ENCODE results near the gene STAP1.

Gene STAP1

GRCh38 chr4:67565284-67565683, 6.8 kb downstream of the STAP1 start:
- DNase-seq: no peak

GRCh38 chr4:67566335-67566734, 7.8 kb downstream of the STAP1 start:
- DNase-seq: no peak

DNA sequence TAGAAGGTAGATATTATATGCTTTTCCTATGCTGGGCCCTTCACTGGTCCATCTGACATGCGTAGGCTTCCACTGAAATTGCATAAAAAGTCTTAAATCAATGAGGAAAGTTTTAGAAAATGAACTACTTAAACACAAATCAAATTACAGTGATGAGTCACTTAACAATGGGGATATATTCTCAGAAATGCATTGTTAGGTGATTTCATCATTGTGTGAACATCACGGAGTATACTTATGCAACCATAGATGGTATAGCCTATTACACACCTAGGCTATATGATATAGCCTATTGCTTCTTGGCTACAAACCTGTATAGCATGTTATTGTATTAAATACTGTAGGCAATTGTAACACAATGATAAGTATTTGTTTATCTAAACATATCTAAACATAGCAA, 10.3 kb downstream of the STAP1 start:
- DNase-seq: no peak

DNA sequence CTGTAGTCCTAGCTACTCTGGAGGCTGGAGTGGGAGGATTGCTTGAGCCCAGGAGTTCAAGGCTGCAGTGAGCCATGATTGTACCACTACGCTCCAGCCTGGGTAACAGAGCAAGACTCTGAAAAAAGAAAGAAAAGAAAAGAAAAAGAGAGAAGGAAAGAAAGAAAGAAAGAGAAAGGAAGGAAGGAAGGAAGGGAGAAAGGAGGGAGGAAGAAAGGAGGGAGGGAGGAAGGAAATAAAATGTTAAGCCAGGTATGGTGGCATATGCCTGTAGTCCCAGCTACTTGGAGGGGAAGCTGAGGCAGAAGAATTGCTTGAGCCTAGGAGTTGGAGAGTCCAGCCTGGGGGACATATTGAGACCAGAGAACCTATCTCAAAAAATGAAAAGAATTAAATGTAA, 12.0 kb downstream of the STAP1 start:
- no peak for DNase-seq

- DNase-seq: no peak
These were observed 13.4 kb downstream of the STAP1 start for GRCh38 chr4:67571975-67572374.

DNA sequence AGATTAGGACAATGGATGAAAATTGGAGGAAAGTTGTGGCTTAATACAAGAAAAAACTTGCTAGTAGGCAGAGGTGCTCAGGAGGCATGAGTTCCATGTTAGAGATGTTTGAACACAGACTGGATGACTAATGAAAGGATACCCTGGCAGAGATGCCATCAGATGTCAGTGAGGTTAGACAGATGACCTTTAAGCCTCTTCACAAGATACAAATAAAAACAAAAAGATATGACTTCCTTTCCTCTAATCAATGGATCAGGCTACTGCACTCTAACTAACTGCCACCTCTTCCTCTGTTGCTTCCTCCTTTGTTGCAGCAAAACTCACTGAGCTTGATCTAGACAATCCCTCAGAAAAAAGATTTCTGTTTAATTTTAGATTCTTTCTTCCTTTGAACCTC, 14.7 kb downstream of the STAP1 start:
- DNase-seq: no peak

DNA sequence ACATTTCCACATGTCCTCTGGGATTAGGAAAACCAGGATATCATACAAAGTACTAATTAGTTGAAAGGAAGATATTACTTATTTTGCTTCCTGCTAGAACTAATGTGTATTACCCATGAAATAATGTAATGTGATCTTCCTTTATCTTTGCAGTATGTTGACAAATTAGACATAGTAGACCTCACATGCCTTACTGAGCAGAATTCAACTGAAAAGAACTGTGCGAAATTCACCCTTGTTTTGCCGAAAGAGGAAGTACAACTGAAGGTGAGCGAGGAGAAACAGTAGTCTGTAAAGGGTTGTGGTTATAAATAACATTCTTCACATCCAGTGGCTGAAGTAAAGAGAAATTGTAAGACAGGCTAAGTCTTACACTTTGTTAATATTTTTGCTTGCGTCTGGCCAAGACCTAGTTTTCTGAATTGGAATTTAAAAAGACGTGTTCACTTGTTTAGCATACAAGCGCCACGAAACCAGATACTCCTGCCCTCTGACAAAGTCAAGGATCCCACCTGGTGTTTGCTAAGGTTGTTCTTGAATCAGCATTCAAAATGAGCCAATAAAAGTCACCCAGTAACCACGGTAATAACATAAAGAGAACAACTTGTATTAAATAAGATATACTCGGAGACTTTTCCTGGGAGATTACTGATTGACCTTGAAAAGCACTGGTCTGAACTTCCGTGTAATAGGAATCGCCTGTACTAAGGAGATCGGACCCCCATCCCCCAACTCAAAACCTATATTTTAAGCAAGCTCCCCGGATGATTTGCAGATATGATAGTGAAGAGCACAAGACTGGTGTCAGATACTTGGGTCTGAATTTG, 16.9 kb downstream of the STAP1 start:
- DNase-seq: no peak

- DNase-seq: no peak
These were observed 17.5 kb downstream of the STAP1 start for GRCh38 chr4:67576059-67576466.

GRCh38 chr4:67576538-67576937, 18.0 kb downstream of the STAP1 start:
- no peak for DNase-seq

- DNase-seq: no peak
These were observed 22.1 kb downstream of the STAP1 start for GRCh38 chr4:67580577-67580976.

DNA sequence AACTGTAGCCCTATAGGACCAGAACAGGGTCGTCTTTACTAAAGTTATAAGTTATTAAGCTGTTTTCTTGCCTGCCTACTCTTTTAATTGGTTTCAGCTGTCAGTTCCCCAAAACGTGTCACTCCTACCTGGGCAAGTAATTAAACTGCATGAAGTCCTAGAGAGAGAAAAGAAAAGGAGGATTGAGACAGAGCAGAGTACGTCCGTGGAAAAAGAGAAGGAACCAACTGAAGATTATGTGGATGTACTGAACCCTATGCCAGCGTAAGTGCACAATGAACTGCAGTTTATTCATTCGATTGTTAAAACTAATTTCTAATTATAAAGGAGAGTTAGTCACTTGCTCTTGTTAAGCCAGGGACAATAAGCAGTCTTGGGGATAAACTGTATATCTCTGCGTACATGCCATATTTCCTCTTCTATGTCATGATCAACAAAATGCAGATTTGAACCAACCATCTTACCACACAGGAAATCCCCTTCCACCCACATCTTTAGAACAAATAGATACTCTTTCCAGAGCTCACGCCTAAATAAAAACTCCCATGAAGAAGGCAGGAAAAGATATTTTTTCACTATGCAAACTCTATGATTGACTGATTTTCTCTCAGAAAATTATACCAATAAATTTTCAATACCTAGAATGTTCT, 22.8 kb downstream of the STAP1 start:
- DNase-seq: no peak

- no peak for DNase-seq
These were observed 23.4 kb downstream of the STAP1 start for GRCh38 chr4:67581913-67582312.

- no peak for DNase-seq
These were observed 26.0 kb downstream of the STAP1 start for GRCh38 chr4:67584496-67584895.

DNA sequence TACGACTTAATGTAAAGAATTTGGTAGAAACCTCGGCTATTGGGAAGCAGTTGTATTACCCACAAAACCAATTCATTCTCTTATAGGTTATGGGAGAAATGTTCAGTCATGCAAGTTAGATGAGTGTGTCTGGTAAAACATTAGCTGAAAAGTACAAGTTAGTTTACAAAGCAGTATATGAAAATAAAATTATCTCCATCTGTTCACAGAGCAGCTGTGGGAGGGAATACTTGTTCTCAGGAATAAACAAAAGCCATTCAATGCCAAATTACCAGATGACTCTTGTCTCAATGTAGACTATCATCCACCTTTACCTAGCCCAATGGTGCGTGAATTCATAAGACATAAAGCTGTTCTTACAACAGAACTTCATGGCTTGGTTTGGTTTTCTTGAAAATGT, 28.6 kb downstream of the STAP1 start:
- DNase-seq: no peak

DNA sequence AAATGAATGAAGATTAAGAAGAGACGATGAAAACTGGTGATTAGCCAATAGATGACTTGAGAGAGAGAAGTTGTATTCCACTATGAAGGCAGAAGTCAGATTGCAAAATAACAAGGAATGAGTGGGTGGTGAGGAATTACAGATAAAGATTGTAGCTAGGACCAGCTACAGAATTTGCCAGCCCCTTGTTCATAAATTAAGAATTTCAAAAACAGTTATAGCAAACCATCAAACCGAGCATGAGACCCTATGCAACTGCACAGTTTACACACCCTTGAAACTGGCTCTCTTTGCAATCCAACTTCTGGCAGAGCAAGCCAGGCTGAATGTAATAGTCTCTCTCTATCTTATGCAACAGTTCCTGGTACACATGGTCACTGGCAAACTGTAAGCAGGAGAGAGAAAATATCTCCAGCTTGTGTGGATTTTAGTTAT, 35.2 kb downstream of the STAP1 start:
- DNase-seq: no peak

DNA sequence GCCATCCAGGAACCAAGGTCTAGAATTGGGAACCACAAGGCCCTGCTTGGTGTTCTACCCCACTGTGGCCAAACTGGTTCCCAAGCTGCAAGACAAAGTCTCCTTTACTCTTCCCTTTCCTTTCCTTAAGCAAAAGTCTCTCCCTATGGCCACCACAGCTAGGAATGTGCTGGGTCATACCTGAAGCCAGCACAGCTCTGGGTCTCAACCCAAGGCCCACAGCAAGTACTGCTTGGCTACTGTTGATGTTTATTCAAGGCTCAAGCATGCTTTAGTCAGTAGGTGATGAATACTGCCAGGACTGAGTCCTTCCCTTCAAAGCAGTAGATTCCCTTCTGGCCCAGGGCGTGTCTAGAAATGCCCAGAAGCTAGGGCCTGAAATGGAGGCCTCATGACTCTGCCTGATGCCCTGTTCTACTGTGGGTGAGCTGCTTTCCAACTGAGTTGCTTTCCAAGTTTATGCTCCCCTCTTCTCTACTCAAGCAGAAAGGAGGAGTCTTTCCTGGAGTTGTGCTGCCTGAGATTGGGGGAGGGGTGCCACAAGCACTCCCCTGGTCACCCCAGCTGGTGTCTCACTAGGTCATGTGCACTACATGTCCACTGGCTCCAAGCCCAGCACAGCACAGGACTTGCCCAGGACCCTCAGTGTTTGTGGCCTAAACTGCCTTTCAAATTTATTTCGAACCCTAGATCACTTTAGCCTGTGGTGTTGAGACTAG, 44.9 kb downstream of the STAP1 start:
- DNase-seq: no peak

- DNase-seq: no peak
These were observed 45.5 kb downstream of the STAP1 start for GRCh38 chr4:67604029-67604381.

DNA sequence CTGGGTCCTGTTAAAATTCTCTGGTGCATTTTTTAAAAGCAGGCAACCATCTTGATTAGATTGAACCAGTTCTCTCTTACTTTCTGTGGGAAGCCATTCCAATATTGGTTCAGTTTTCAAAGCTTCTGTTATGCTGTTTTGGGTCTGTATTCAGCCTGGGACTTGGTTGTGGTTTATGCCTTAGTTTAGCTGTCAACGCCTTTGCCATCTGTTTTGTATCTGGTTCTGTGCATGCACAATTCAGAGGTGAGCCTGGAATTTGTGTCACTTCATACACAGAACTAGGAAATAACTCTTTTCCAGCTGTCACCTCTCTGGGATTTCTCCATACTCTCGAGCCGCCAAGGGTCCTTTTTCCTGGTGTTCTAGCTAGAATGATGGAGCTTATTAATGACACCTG, 46.2 kb downstream of the STAP1 start:
- DNase-seq: no peak

DNA sequence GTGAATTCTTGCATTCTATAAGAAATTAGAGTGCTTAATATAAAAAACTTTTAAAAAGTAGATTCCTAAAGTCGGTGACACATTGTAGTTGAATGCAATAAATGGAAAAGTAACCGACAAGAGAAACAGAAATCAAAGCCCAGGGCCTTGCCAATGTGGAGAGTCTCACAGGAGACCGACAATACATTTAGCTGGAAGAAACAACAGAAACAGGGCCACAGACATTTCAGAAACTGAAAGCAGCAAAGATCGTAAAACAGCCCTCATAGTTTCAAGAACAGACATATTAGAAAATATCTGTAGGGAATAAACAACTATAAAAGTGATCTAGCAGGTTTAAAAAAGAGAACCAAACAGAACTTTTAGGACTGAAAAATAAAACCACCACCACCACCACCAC, 49.5 kb downstream of the STAP1 start:
- DNase-seq: no peak

DNA sequence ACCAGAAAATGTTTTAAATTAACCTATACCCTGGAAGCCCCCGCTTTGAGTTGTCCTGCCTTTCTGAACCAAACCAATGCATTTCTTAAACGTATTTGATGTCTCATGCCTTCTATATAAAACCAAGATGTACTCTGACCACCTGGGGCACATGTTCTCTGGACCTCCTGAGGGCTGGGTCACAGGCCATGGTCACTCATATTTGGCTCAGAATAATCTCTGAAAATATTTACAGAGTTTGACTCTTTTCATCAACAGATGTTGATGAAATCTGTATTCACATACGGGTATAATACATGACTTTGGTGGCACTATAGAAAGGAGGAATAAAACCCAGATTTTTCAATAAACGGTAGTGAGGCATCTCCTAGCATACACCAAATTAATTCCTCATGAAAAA, 55.7 kb downstream of the STAP1 start:
- DNase-seq: no peak

DNA sequence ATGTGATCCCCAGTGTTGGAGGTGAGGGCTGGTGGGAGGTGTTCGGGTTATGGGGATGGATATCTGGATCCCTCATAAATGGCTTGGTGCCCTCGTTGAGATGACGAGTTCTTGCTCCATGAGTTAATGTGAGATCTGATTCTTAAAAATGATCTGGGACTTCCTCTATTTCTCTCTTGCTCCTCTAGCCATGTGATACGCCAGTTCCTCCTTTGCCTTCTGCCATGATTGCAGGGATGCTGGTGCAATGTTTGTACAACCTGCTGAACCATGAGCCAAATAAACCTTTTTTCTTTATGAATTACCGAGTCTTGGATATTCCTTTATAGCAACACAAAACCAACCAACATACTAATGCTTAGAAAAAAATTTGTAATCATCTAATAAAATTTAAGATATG, 56.6 kb downstream of the STAP1 start:
- no peak for DNase-seq

GRCh38 chr4:67616478-67616877, 58.0 kb downstream of the STAP1 start:
- no peak for DNase-seq

DNA sequence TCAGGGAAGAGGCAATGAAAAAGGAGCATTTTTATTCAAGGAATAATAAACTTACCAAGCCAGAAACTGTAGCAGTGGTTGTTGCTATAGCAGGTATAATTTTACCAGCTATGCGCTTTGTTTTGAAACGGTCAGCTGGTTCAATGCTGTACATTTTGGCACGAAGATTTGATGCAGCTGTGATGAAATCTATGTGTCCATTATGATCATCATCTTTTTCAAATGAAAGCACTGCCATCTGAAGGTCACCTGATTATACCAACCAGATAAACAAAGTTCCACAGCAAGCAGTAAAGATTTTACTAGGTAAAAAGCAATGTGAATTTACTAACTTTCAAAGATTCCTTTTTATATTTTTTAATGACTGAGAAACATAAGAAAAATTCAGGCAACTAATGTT, 66.4 kb downstream of the STAP1 start:
- no peak for DNase-seq

DNA sequence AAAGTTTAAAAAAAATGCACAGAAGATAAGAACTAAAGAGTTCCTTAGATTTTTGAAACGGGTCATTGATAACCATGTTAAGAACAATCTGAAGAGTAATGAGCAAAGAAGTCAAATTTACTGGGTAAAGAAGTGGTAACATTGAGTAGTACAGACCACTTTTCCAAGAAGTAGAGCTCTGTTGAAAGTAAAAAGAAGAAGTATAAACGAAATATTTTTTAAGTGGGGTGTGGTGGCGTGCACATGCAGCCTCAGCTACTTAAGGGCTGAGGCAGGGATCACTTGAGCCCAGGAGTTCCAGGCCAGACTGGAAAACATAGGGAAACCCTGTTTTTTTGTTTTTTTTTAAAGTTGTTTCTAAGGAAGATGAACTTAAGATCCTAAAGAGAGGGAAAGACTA, 74.0 kb downstream of the STAP1 start:
- DNase-seq: no peak

Data from NCI-H526 treated with DMSO at 0.1 percent for 48 hours (cell line).